Activated effector memory CD4-positive, alpha-beta T cell treated with anti-CD3 and anti-CD28 coated beads, Interleukin-2, amount 50 U/mL, for 16 hours (primary cell): ENCODE results near the gene NAV2.

Experiments used
- DNase-seq: peaks from one replicate; pipeline ENCODE4 v3.0.0-alpha.2; 2020

The NAV2 gene

DNA sequence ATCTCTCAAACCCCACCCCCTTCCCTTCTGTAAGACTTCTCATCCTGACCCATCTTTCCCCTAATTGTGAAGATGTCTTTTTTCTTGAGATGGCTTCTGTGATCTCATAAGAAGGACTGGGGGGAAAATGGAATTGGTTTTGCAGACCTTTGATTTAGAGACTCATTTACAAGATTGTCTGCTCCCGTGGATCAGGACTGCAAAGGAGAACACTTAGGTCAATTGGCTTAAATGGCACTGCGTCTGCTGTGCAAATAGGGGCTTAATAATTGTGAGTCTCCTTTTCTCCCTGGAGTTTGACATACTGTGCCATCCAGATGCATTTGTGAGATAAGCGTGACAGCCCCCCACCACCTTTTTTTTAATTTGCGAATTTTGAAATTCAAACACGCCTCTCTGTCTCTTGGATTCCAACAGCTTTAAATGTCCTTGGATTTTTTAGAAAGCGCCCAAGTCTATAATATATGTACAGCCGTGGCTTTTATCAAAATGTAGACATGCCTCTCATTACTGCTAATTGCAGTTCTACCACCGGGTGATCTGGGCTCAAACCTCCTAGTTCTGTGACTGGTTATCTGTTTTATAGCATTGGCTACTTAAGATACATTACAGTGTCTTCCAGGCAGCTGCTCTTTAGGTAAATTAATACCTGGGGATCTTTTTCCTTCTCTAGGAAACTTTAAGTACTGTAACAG, 297.7 kb downstream of the NAV2 start:
- DNase-seq, result no peak

DNA sequence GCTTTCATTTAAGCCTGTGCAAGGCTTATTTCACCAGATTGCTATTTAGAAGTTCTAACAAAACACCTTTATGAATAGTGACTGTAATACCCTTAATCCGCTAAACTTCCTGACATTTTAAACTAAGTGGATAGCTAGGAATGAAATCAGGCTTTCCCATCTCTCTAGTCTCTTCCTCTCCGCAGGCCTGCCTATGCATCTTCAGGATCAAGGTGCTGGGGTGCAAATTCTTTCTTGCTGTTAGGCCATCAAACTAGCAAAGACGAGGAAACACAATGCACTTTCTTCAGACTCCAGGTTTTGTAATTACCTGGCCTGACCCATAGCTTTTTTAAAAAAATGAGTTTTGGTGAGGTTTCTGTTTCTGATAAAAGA, 298.2 kb downstream of the NAV2 start:
- no peak for DNase-seq

DNA sequence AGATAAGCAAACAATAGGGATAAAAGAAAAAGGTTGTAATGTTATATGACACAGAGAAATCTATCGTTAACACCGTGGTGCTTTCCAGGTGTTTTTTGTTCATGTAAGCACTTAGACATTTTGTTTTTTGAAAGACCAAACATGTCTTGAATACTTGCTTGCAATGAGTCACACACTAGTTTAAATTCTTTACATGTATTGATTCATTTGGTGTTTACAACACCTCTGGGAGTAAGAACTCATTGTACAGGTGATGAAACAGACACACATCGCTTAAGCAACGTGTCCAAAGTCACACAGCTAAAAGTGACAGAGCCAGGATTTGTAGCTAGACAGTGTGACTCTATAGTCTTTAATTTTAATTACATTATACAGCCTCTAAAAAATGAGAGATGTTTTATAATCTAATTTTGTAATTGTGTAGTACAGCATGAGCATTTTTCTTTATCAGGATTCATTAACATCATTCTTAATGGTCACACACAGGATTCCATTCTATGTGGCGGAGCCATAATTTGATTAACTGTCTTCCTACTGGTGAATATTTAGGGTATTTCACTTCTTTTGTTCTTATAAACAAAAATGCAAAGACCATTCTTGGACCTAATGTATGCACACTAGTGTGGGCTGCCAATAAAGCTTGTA, 298.8 kb downstream of the NAV2 start:
- DNase-seq, result no peak

DNA sequence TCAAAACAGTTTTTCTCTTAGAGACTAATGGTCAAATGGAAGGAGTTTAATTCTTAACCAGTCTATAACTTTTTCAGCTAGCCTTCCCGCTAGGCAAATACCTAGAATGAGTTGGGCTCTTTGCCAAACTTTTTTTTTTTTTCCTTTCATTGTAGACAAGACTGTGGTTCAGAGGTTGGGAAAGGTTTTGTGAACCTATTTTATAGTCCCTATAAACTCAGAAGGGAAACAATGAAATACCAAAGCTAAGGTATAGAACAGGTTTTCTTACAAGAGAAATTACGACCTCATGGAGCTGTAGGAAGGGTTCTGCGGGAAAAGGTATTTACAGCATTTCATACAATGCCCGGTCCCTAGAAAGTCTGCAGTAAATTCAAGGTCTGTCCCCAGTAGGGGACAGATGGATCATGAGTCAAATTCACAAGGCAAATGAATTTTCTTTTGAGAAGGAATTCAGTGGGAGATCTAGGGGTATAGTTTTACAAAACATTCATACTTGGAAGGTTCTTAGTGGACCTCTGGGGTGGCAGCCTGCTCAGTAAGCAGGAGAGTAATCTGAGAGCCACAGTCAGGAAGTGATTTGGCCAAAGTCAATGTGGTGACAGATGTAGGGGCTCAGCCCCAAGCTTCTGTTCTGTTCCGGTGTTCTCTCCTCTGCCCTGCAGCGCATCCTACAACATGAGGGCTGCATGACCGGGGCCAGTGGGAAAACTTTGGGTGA, 300.9 kb downstream of the NAV2 start:
- DNase-seq, result no peak

DNA sequence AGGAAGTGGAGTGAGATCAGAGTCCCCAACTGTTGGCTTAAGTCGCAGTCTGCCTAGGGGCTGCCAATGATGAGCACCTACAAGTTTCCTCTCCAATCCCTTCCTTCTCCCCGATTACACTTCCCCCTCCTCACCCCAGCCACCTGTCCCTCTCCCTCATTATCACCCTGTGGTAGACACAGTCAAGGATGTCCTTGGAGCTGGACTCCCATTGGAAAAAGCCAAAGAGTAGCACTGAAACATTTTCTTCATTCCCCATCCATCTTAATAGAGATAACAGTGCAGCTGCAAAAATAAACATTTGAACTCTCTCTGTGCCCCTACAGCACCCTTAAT, 301.4 kb downstream of the NAV2 start:
- DNase-seq, result no peak

DNA sequence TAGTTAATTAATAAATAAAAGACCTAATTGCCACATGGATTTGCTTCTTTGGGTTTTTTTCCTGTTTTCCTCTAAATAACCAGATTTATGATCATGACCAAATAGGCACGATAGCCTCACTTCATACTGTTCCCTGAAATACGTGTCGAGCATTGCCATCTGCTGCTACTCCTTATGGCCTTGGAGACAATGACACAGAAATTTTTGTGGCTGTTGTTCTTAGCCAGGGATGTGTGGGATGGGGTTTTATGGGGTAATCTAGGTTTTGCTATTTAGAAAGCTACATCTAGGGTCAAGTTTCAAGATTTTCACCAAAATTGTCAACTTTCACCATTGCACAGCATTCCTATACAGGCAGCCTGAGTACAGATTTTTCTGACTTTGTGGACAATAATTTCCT, 302.5 kb downstream of the NAV2 start:
- DNase-seq, result no peak

DNA sequence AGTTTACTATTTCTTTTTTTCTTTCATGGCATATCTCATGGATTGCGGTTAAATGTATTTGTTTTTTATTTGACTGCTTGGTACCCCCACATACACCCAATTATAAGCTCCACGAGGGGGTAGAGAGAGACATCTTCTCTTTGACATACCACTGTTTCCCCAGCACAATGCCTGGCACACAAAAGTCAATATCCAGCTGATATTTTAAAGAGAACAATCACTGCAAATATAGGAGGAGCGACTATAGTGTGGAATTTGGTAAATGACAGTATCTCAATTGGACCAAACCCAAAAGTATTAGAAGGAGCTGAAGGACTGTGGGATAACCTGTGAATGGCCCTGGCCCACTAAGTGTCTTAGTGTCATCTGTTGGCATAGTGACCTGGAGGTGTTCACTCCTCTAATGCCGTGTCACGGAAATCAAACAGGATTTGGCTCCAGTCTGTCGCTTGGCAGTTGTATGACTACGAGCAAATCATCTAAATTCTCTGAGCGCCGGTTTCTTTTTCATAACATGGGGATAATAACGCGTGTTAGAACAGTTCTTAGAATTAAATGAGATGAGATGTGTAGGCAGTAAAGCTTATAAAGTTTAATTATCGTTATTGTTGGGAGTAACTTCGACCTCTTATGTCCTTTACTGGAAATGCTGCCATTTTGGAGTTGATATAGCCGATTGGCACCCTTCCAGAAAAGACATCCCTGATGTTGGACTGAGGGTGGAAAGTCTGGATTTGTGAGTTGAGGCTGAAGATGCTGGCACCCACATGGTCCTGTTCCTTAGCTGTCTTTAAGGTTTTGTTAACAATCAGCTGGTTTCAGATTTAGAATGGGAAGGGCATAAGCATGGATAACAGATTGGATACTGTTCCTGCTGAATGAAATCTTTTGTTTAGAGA, 303.1 kb downstream of the NAV2 start:
- DNase-seq, result no peak

DNA sequence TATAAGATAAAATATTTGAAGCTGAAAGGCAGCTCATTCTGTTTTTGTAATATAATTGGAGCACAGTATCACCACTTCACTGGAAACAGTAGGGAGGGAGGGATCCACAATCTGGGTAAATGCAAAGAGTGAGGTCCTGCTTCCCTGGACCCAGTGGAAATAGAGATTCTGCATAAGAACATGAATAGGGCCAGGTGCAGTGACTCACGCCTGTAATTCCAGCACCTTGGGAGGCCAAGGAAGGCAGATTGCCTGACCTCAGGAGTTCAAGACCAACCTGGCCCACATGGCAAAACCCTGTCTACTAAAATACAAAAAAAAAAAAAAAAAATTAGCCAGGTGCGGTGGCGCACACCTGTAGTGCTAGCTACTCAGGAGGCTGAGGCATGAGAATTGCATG, 303.9 kb downstream of the NAV2 start:
- no peak for DNase-seq

DNA sequence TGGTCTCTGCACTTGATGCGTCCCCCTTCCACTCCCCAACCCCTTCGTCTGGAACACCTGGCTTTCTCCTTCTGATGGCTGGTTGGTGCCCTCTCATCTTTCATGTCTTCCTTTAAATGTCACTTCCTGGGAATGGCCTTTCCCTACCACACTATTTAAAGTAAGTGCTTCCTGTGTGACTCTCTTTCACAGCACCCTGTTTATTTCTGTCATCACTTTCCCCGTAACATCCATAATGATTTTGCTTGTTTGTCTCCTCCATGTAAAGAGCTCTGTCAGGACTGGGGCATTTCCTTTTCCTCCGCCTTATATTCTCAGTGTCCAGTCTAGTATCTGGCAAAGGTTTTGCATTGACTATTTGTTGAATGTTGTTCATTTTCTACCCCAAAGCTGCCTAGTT, 304.7 kb downstream of the NAV2 start:
- DNase-seq, result no peak

DNA sequence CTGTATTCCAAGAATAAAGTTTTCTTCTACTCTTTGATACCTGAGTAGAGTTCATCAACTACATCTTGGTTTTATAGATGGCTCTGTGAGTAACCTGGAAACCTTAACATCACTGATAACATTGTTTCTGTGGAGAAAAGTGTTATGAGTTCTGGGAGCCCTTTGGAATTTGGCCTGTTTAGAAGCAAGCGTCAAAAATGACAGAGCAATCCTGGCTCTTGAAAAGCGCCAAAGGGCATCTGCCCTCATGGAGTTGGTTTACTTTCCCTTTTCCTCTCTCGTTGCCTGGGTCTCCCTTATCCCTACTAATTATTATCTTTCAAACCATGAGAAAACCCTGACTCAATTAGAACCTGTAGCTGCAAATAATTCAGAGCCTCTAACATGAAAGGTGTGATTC, 307.6 kb downstream of the NAV2 start:
- DNase-seq, result no peak

DNA sequence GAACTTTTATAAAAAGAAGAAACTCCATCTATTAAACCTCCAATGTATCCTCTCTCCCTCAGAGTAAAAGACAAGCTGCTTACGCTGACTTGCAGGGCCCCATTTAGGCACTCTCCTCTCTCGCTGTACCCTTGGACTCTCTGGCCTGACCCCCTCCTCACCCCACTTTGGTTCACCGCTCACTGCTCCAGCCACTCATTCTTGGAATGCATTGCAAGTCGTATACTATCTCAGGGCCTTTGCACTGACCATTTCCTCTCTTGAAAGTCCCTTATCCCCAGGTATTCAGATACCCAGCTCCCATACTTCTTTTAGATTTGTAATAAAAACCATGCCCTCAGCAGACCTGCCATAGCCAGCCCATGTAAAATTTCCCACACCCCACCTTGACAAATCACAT, 308.1 kb downstream of the NAV2 start:
- DNase-seq, result no peak

DNA sequence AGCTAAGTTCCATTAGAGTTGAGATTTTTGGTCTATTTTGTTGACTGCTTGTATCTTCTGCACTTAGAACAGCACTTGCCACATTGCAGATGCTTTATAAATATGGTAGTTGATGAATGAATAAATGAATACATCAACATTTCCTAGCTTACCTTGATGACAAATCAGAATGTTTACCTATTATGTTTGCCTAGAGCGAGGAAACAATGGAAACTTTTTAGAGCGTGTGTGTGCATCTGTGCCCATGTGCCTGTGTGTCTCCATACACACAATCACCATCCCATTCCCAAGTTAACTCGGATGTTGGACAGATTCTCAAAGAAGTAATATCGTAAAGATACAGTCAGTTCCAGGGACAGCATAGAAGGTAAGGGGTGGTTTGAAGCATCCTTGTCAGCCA, 308.6 kb downstream of the NAV2 start:
- no peak for DNase-seq

DNA sequence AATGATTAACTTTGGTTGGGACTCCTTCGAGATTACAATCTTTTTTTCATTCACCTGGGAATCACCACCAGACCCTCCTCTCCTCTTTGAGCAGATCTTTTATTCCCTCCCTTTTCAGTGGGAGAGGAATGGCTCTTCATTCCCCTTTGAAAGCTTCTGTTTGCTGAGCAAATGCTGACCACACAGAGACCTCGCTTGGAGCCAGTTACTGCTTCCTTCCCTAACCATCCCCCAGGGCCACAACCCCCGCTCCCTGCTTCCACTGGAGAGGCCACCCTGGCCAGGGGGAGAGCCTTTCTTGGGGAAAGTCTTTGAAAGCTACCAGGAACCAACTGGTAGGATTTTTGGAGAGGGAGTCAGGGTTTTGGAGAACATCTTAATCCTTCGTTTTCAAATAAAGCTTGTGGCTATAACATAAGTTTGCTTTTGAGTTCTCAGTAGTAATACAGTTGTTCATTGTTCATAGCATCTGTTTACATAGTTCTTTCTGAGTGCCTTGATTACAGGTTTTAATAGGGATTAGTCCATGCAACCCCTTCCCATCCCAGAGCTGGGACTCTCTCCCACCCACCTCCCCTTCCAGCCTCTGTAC, 309.2 kb downstream of the NAV2 start:
- DNase-seq, result no peak

DNA sequence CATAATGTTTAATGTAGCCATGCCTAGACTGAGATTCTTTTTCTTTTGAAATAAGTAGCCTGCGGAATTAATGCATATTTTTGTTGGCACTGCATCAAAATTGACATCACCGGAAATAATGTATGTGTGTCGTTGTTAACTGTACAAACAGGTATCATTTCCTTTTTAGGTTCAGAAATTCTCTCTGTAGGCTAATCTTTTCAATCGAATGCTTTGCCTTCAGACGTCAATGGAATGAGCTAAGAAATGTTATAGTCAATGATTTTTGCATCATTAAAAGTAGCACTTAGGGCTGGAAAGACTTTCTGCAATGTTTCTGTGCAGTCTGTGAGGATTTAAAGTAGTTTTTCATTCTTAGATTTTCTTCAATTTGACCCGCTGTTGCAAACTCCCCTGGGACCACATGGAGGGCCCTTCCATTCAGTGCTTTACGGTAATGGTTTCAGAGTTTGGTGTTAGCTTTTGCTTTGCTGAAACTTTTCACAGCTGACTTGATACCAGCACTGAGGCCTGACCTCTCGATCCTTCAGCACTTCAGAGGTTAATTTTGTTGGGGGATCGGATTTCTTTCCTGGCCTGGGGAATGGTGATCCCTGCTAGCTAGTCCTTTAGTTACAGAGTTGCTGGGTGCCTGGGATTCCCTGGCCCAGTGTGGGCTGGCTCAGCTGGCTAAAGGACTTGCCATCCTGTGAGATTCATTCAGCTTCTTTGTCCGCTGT, 309.9 kb downstream of the NAV2 start:
- DNase-seq, result no peak

DNA sequence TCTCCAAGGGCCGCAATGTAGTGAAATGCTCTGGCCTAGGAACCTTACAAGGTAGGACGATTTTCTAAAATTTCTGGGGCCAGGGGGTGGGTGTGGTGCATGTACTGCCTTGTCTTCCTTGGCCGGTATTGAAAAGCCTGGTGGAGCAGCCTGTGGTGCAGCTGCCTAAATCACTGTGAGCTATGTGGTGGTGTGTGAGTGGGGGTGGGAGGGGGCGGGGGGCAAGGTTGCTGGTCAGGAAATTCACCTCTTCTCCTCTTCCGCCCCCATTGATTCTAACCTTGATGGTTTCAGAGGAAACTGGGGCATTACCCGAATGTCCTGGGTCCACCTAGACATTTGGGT, 310.4 kb downstream of the NAV2 start:
- no peak for DNase-seq

DNA sequence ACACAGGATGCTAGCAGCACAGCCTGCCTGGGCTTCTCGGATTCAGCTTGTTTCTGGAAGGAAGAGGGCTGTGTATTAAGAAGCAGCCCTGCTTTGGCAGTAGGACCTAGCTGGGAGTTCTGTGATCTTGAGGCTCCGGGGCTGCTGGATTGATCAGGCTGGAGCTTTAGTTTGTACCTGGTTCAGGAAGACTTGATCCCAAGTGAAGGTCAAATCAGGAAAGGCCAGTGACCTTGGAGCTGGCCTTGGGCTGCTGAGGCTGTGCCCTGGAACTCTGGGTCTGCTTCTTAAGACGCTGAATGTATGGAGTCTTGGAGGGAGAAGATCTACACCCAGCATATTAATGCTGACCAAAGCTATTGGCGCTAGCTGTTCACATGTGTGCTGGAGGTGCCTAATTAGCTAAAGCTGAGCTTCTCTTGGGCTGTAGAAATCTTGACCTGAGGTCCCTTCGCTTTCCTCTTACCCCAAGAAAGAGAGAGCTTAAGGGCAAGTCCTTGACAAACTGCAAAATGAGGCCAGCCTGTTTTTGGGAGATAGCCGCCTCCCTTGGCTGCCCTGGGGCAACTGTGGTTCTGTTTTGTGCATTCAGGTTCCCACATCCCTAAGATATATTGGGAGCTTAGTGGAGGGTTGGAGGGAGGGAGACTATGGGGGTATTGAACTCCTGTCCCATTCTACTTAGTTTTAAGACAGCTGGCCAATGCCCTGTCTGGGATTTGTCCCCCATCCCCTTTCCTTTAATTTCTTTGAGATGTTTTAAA, 311.7 kb downstream of the NAV2 start:
- no peak for DNase-seq

DNA sequence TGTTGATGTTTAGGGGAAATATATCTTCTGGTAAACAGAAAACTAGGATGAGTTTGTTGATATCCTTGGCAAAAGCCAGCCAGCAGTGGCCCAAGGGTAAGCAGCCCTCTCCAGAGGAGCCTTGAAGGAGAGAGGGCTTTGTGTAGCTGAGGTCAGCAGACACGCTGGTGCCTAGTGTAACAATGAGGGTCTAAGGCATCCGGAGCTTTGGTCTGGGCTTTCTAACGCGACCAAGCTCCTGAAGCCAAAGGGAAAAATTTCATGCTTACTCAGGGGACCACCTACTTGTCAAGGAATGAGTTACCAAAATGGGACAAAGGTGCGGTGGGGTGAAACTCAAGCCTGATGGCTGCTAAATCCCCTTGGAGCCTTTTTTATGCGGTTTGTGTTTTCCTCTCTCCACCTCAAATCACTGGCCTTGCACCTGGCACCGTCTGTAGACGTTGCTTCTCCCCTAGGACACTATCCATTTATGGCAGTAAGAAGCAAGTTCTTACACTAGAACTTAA, 312.7 kb downstream of the NAV2 start:
- no peak for DNase-seq

DNA sequence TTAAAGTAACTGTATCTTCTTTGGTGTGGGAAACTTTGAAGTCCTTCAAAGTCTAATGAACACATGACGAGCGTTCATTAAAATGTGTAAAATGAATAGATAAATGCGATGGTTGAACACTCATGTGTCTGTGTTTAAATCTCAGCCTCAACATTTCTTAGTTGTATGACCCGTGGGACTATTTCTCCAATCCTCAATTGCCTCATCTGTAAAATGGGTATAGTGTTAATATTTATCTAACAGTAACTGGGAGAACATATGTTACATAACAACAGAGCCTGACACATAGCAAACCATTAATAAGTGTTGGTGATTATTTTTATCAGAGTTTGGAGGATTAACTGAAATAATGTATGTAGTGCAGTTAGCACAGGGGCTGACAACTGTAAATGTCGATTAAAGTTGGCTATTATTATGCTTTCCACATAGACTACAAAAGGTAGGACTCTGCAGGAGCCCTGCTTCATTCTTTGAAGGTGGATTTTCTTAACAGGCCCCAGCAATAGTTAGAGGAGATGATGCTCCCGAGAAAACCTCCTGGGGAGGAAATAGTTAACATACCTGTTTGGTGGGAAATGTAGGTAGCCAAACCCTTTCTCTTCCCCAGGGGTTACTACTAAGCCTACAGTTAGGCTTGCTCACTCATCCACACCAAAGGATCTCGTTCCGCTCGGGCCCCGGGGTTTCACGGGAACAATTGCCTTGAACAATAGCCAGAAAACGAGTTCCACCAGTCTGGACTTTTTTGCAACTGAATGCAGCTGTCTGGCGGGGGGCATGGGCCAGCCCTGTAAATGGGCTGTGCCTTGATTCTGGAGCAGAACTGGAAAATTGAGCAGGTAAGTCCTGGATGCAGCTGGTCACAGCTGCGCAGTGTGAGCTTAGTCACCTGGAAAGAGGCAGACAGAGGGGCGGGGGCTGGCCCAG, 314.3 kb downstream of the NAV2 start:
- DNase-seq, result no peak

DNA sequence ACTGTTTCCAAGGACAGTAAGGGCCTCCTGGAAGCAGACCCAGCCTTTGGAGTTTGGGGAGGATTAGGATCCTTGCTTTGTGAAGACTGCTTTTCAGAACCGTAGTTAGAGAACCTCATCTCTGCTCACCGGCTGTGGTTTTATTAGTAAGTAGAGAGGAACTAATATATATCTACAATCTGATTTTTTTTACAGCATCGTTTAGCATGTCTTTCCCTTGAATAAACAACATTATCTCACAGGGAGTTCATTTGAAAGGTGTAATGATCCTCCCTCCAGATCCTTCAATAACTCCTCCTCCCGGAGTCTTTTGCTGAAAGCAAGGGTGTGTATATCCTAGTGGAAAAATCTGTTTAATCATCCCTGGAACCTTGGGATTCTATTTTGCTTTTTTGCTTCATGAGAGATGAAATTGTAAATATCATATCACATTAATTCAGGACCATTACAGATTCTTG, 314.9 kb downstream of the NAV2 start:
- DNase-seq, result no peak

DNA sequence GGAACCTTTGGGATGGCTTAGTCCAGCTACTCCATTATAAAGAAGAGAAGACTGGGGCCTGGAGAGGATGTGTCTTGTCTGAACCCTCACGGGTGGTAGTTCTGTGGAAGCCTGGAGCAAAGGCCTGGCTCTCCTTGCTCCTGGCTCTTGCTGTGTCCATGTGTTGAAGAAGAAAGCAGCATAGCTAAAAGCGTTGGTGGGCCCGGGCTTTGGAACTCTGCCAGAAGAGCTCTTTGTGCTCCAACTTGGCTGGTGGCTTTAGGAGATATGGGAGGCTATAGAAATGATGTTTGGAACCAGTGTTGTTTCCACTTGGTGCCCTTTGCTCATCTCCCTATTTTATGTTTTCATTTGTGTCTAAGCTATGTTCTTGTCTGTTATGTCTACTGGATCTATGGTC, 316.6 kb downstream of the NAV2 start:
- DNase-seq, result no peak
